Adipose tissue (tissue), 3 donors: Measurements from ENCODE around the gene FKBP10. TPM values are rescaled to one million over a fixed set of nuclear protein-coding genes. Genes with fewer than 3 reads are reported as not detected.
"Not testable (repeated sequence)": the region's sequence is repeated elsewhere in the genome, so short reads cannot be mapped to it uniquely, and the experiment has no call there.

Experiments
- H3K27ac ChIP-seq: one replicate; pipeline ENCODE4 v1.5.1; 2013; ENCODE audit warnings: low read depth, low read length
- WGBS, 3 donors: extraction: QIAGEN DNeasy Blood & Tissue Kit; methylation state at CpG; one replicate each; pipeline ENCODE4 v1.1.7; 2013; 5-methylcytosine and 5-hydroxymethylcytosine counted together
- polyA plus RNA-seq, 3 donors: library from polyadenylated mRNA; stranded (reverse); fragments of 200-250 nt; gene quantifications; one replicate each; pipeline ENCODE4 v1.2.3, GENCODE V29; 2013
- donor health status: healthy with polysubstance abuse.
- donor health status: Bipolar disorder and iron deficiency.
- donor health status: healthy.

The FKBP10 gene
- 10 to 100 TPM in 2 of 3 donors, 1 to 10 TPM in 1; 9.6 to 50.6 (median 24.6) TPM for polyA plus RNA-seq

- WGBS, 3 donors, result 1 to 4% (median 3%) methylated on average over 31 to 34 of the region's 35 CpGs
- H3K27ac ChIP-seq, result no peak within 1 kb of the TSS
Measured at GRCh38 chr17:41812381-41813151, at the start of gene FKBP10. FKBP10 (plus strand) TSS chr17:41813004; CDS start chr17:41813035, 31 bp downstream.

- WGBS, 3 donors, result 89 to 94% (median 92%) methylated on average over 8 of the region's 8 CpGs
- no peak overlapping the region for H3K27ac ChIP-seq
Measured at GRCh38 chr17:41763327-41763726, 49.5 kb upstream of the FKBP10 start.

- H3K27ac ChIP-seq, result no peak overlapping the region
Measured at GRCh38 chr17:41766135-41766534, 46.7 kb upstream of the FKBP10 start.

- H3K27ac ChIP-seq, result no peak overlapping the region
- WGBS, 3 donors, result 91 to 94% (median 92%) methylated on average over 16 to 18 of the region's 18 CpGs
Measured at GRCh38 chr17:41767324-41768042, 45.3 kb upstream of the FKBP10 start.

- 92 to 94% (median 93%) methylated on average over 21 to 23 of the region's 23 CpGs for WGBS, 3 donors
- no peak overlapping the region for H3K27ac ChIP-seq
Measured at GRCh38 chr17:41768682-41769288, 44.0 kb upstream of the FKBP10 start.

- no peak overlapping the region for H3K27ac ChIP-seq
- 87 to 94% (median 94%) methylated on average over 16 of the region's 16 CpGs for WGBS, 3 donors
Measured at GRCh38 chr17:41769346-41769862, 43.4 kb upstream of the FKBP10 start.

GRCh38 chr17:41769985-41770384 is 42.8 kb upstream of the FKBP10 start:
- no peak overlapping the region for H3K27ac ChIP-seq

GRCh38 chr17:41771389-41772206 is 41.2 kb upstream of the FKBP10 start:
- H3K27ac ChIP-seq, result no peak overlapping the region

More at GRCh38 chr17:41769985-41770384, 42.8 kb upstream of the FKBP10 start:
- WGBS, 3 donors, result 72 to 84% (median 76%) methylated on average over 3 of the region's 3 CpGs

GRCh38 chr17:41772218-41772585 is 40.6 kb upstream of the FKBP10 start:
- WGBS, 3 donors, result 31 to 94% (median 83%) methylated on average over 4 of the region's 4 CpGs
- H3K27ac ChIP-seq, result no peak overlapping the region

More at GRCh38 chr17:41771389-41772206, 41.2 kb upstream of the FKBP10 start:
- 78 to 87% (median 86%) methylated on average over 17 of the region's 17 CpGs for WGBS, 3 donors

- H3K27ac ChIP-seq, result no peak overlapping the region
- WGBS, 3 donors, result 55 to 90% (median 81%) methylated on average over 19 of the region's 19 CpGs
Measured at GRCh38 chr17:41772586-41773189, 40.1 kb upstream of the FKBP10 start.

GRCh38 chr17:41773190-41773588 is 39.6 kb upstream of the FKBP10 start:
- no peak overlapping the region for H3K27ac ChIP-seq
- 24 to 55% (median 44%) methylated on average over 12 of the region's 12 CpGs for WGBS, 3 donors

- no peak overlapping the region for H3K27ac ChIP-seq
Measured at GRCh38 chr17:41773731-41774193, 39.0 kb upstream of the FKBP10 start.

GRCh38 chr17:41775394-41776226 is 37.2 kb upstream of the FKBP10 start:
- H3K27ac ChIP-seq, result no peak overlapping the region
- WGBS, 3 donors, result 76 to 81% (median 81%) methylated on average over 12 of the region's 12 CpGs

More at GRCh38 chr17:41773731-41774193, 39.0 kb upstream of the FKBP10 start:
- 54 to 65% (median 61%) methylated on average over 7 to 8 of the region's 8 CpGs for WGBS, 3 donors

- WGBS, 3 donors, result 82 to 90% (median 84%) methylated on average over 14 of the region's 14 CpGs
Measured at GRCh38 chr17:41776262-41776900, 36.4 kb upstream of the FKBP10 start.

GRCh38 chr17:41777157-41777573 is 35.6 kb upstream of the FKBP10 start:
- 31 to 48% (median 33%) methylated on average over 4 of the region's 4 CpGs for WGBS, 3 donors
- H3K27ac ChIP-seq, result no peak overlapping the region

More at GRCh38 chr17:41776262-41776900, 36.4 kb upstream of the FKBP10 start:
- not testable (repeated sequence) for H3K27ac ChIP-seq

- H3K27ac ChIP-seq, result no peak overlapping the region
- whole genome bisulfite sequencing, 3 donors, result 13 to 20% (median 17%) methylated on average over 12 of the region's 12 CpGs
Measured at GRCh38 chr17:41777574-41778188, 35.1 kb upstream of the FKBP10 start.
